Thoracic aorta (tissue), 2 donors: ENCODE data around the gene FBP1. TPM values are rescaled to one million over a fixed set of nuclear protein-coding genes. Genes with fewer than 3 reads are reported as not detected.

Experiments
- ATAC-seq: fragments of 150-250 bp; one replicate; pipeline ENCODE4 v1.8.0; 2017; ENCODE audit warnings: low read depth; ENCODE audit not compliant: insufficient number of reproducible peaks, low FRiP score
- DNase-seq: peaks from one replicate; pipeline ENCODE4 v3.0.0-alpha.2; 2020; ENCODE audit warnings: low spot score
- H3K27ac ChIP-seq, 2 donors: fragments of 200-600 bp; sonication (generic); 1 replicate in 1 of 2; 2 replicates in 1 of 2; pipeline ENCODE4 v1.5.1; 2016; ENCODE audit warnings: mild to moderate bottlenecking in 2 of 2, moderate library complexity in 2 of 2
- H3K27me3 ChIP-seq: fragments of 200-600 bp; sonication (generic); replicated peaks from 2 replicates; pipeline ENCODE4 v1.6.0; 2016; ENCODE audit warnings: mild to moderate bottlenecking; ENCODE audit not compliant: insufficient read depth
- H3K36me3 ChIP-seq: fragments of 200-600 bp; sonication (generic); one replicate; pipeline ENCODE4 v1.5.1; 2016
- H3K4me1 ChIP-seq, 2 donors: fragments of 200-600 bp; sonication (generic); 1 replicate in 1 of 2; 2 replicates in 1 of 2; pipeline versions ENCODE4 v1.5.1 to v1.6.0; 2016; ENCODE audit warnings: low read depth in 2 of 2, mild to moderate bottlenecking in 1 of 2; ENCODE audit not compliant: control insufficient read depth in 1 of 2
- H3K4me3 ChIP-seq: fragments of 200-600 bp; sonication (generic); 2 replicates; pipeline ENCODE4 v1.5.1; 2016; ENCODE audit warnings: mild to moderate bottlenecking
- H3K9me3 ChIP-seq: fragments of 200-600 bp; sonication (generic); 2 replicates; pipeline ENCODE4 v1.5.1; 2016
- CTCF ChIP-seq: fragments of 200-600 bp; sonication (generic); IDR thresholded peaks from one replicate; pipeline ENCODE4 v1.5.1; 2019; ENCODE audit warnings: antibody characterized with exemption
- total RNA-seq, 2 donors: library from RNA; depleted of rRNA; stranded (reverse); fragments of >200 nt; gene quantifications; one replicate each; pipeline versions ENCODE4 v1.1.0 to v1.2.3, GENCODE V29; 2016

The FBP1 gene
- total RNA-seq, 2 donors from 2014 or later, result 3.8 to 6.6 TPM

- Histone ChIP-seq H3K36me3 (no peaks in the 10 kb centered on the region), H3K4me1 (peaks cover 14 to 55% of the 10 kb centered on the region in 2 donors), H3K27ac (no peak overlapping the region), H3K4me3 (no peak overlapping the region), H3K27me3 (no peaks in the 10 kb centered on the region), H3K9me3 (no peaks in the 10 kb centered on the region)
- DNase-seq (no peak), ATAC-seq (no peak)
- no peak for TF ChIP-seq CTCF
Observed at GRCh38 chr9:94680020-94680419, 40.7 kb upstream of the FBP1 start.

DNA sequence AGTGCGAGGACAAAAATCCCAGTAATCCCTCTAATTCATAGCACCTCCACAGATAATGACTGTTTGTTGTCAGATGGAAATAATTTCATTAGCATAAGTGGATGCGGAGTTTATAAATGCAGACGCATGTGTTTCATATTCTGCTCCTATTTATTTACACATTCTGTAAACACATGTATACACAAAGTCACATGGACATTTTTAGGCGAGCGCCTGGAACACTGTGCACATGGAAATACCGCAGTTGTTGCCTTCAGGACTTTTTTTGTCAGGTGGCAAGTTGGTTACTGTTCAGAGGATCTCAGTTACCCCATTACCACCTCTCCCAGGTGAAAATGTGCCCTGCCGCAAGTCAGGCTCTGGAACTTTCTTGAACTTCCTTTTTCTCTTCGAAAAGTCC, 40.3 kb upstream of the FBP1 start:
- TF ChIP-seq CTCF, result no peak
- no peak for DNase-seq
- ATAC-seq, result no peak
- Histone ChIP-seq H3K4me1 (peaks cover 14 to 59% of the 10 kb centered on the region in 2 donors), H3K27ac (no peak overlapping the region), H3K9me3 (no peaks in the 10 kb centered on the region), H3K4me3 (no peak overlapping the region), H3K36me3 (no peaks in the 10 kb centered on the region), H3K27me3 (no peaks in the 10 kb centered on the region)

- H3K4me3 ChIP-seq, result no peak overlapping the region
- H3K9me3 ChIP-seq, result no peaks in the 10 kb centered on the region
- no peaks in the 10 kb centered on the region for H3K27me3 ChIP-seq
- no peak for ATAC-seq
- DNase-seq, result no peak
- TF ChIP-seq CTCF, result no peak
- H3K36me3 ChIP-seq, result no peaks in the 10 kb centered on the region
- peaks cover 14 to 74% of the 10 kb centered on the region in 2 donors for H3K4me1 ChIP-seq
- no peak overlapping the region for H3K27ac ChIP-seq
Observed at GRCh38 chr9:94677929-94678328, 38.6 kb upstream of the FBP1 start.

DNA sequence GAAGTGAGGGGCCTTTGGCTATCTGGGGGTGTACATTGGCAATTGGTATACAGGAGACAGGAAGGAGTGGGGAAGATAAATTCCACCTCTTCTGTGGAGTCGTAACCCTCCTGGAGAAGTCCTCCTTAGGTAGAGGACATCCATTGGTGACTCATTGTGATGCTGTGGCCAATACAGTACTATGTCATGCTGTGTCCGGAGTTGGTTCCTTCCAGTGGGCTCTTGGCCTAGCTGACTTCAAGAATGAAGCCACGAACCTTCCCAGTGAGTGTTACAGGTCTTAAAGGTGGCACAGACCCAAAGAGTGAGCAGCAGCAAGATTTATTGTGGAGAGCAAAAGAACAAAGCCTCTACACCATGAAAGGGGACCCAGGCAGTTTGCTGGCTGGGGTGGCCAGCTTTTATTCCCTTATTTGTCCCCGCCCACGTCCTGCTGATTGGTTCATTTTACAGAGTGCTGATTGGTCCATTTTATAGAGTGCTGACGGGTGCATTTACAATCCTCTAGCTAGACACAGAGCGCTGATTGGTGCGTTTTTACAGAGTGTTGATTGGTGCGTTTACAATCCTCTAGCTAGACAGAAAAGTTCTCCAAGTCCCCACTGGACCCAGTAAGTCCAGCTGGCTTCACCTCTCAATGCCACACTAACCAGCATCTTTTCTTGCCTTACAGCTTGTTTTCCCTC, 37.3 kb upstream of the FBP1 start:
- Histone ChIP-seq H3K36me3 (no peaks in the 10 kb centered on the region), H3K27ac (no peak overlapping the region), H3K27me3 (no peaks in the 10 kb centered on the region), H3K9me3 (no peaks in the 10 kb centered on the region), H3K4me3 (no peak overlapping the region), H3K4me1 (peaks cover 14 to 72% of the 10 kb centered on the region in 2 donors)
- no peak for TF ChIP-seq CTCF
- ATAC-seq (no peak), DNase-seq (no peak)

GRCh38 chr9:94675008-94675881, 35.9 kb upstream of the FBP1 start:
- no peaks in the 10 kb centered on the region for H3K27me3 ChIP-seq

More at GRCh38 chr9:94675008-94675881, 35.9 kb upstream of the FBP1 start:
- no peak for TF ChIP-seq CTCF
- peak overlapping the region; percentile 20 to 39 for H3K27ac ChIP-seq
- peaks cover 14 to 64% of the 10 kb centered on the region in 2 donors for H3K4me1 ChIP-seq
- H3K4me3 ChIP-seq, result no peak overlapping the region
- ATAC-seq (peak; percentile 15), DNase-seq (no peak)
- no peaks in the 10 kb centered on the region for H3K36me3 ChIP-seq
- H3K9me3 ChIP-seq, result no peaks in the 10 kb centered on the region
